A549 (cell line): ENCODE results near the gene PTPRK. TPM values are rescaled to one million over a fixed set of nuclear protein-coding genes. Genes with fewer than 3 reads are reported as not detected.

ENCODE experiments used
- ATAC-seq, 2 experiments: fragments of 200-7000 bp in 1 of 2; fragments of >200 bp in 1 of 2; cut with Nextera tagmentation in 1 of 2; cut with Tn5 transposase in 1 of 2; 3 replicates each; pipeline versions ENCODE4 v1.8.0 to v1.9.1; 2018 to 2020; ENCODE audit warnings: mild to moderate bottlenecking in 1 of 2, moderate library complexity in 1 of 2
- CTCF ChIA-PET: fragments of 300-600 bp; sonication (Branson Sonifier 250); formaldehyde crosslinking; extraction: SDS; loops from one replicate; lab custom pipeline; 2021; ENCODE audit warnings: antibody characterized with exemption, inconsistent platforms; lab: Yijun Ruan, JAX
- POLR2A ChIA-PET: fragments of 350-600 bp; formaldehyde crosslinking; extraction: SDS; loops from one replicate; lab custom pipeline; 2021; ENCODE audit warnings: antibody characterized with exemption, inconsistent platforms; lab: Yijun Ruan, JAX
- DNase-seq, 2 experiments: peaks; one replicate each; pipeline versions ENCODE4 v3.0.0 to v3.0.0-alpha.2; 2011 to 2016; ENCODE audit warnings: low read depth in 1 of 2, low spot score in 1 of 2
- FAIRE-seq: peaks from 2 replicates; lab custom pipeline; 2011; peaks lifted over from hg19 to GRCh38; lab: Jason Lieb, UNC
- H3K27ac ChIP-seq, 2 experiments: fragments of >200 bp; sonication (Bioruptor Twin); formaldehyde crosslinking; 3 replicates each; pipeline ENCODE4 v1.5.1; 2016 to 2017
- H3K4me1 ChIP-seq: fragments of >200 bp; sonication (Bioruptor Twin); formaldehyde crosslinking; 3 replicates; pipeline ENCODE4 v1.6.1; 2016
- H3K4me2 ChIP-seq: fragments of >200 bp; sonication (Bioruptor Twin); formaldehyde crosslinking; 3 replicates; pipeline ENCODE4 v1.6.1; 2016
- H3K4me3 ChIP-seq: fragments of >200 bp; sonication (Bioruptor Twin); formaldehyde crosslinking; 3 replicates; pipeline ENCODE4 v1.5.1; 2016
- H3K9me3 ChIP-seq: fragments of >200 bp; sonication (Bioruptor Twin); formaldehyde crosslinking; 3 replicates; pipeline ENCODE4 v1.6.1; 2016
- BHLHE40 ChIP-seq: IDR thresholded peaks from 2 replicates; pipeline ENCODE4 v1.6.1; 2012; ENCODE audit warnings: low read depth, low read length, inconsistent platforms
- CBX2 ChIP-seq: fragments of 200-600 bp; sonication (generic); IDR thresholded peaks from 2 replicates; pipeline ENCODE4 v1.6.1; 2016; ENCODE audit warnings: low read depth, mild to moderate bottlenecking, borderline replicate concordance
- CBX8 ChIP-seq: fragments of 200-600 bp; sonication (generic); IDR thresholded peaks from 2 replicates; pipeline ENCODE4 v1.6.1; 2016
- CEBPB ChIP-seq, 2 experiments: fragments of >200 bp in 1 of 2; sonication (Bioruptor Twin) in 1 of 2; formaldehyde crosslinking in 1 of 2; IDR thresholded peaks; 2 replicates each; pipeline ENCODE4 v1.6.1; 2012 to 2016
- CHD4 ChIP-seq: fragments of 200-600 bp; sonication (generic); IDR thresholded peaks from 2 replicates; pipeline ENCODE4 v1.6.1; 2016; ENCODE audit warnings: antibody characterized with exemption, mild to moderate bottlenecking, borderline replicate concordance
- EHF ChIP-seq: fragments of 250-450 bp; sonication (Bioruptor Pico); IDR thresholded peaks from 2 replicates; pipeline ENCODE4 v1.5.0; 2020; ENCODE audit warnings: mild to moderate bottlenecking
- EP300 ChIP-seq, 2 experiments: fragments of >200 bp; sonication (Bioruptor Twin); formaldehyde crosslinking; IDR thresholded peaks; 2 replicates in 1 of 2; 3 replicates in 1 of 2; pipeline ENCODE4 v1.6.1; 2016 to 2017
- ESRRA ChIP-seq: fragments of 150-350 bp; IDR thresholded peaks from 2 replicates; pipeline ENCODE4 v1.6.1; 2014; ENCODE audit warnings: mild to moderate bottlenecking, low read length, borderline replicate concordance
- FOSB ChIP-seq: fragments of 250-450 bp; sonication (Bioruptor Pico); IDR thresholded peaks from 2 replicates; pipeline ENCODE4 v1.5.0; 2020; ENCODE audit warnings: mild to moderate bottlenecking, moderate library complexity
- FOXS1 ChIP-seq: fragments of 250-450 bp; sonication (Bioruptor Pico); IDR thresholded peaks from 2 replicates; pipeline ENCODE4 v1.5.0; 2020; ENCODE audit warnings: mild to moderate bottlenecking, moderate library complexity
- GATA3 ChIP-seq: IDR thresholded peaks from 2 replicates; pipeline ENCODE4 v1.6.1; 2012; ENCODE audit warnings: borderline replicate concordance
- HMGXB4 ChIP-seq: fragments of 250-450 bp; sonication (Bioruptor Pico); IDR thresholded peaks from 2 replicates; pipeline ENCODE4 v1.5.0; 2021; ENCODE audit warnings: mild to moderate bottlenecking, moderate library complexity, borderline replicate concordance
- HOXB13 ChIP-seq: fragments of 250-450 bp; sonication (Bioruptor Pico); IDR thresholded peaks from 2 replicates; pipeline ENCODE4 v1.5.0; 2020; ENCODE audit warnings: low read depth, mild to moderate bottlenecking, moderate library complexity
- JUN ChIP-seq, 2 experiments: fragments of >200 bp; sonication (Bioruptor Twin); formaldehyde crosslinking; IDR thresholded peaks; 2 replicates in 1 of 2; 3 replicates in 1 of 2; pipeline ENCODE4 v1.6.1; 2016 to 2017
- KDM1A ChIP-seq: fragments of 200-600 bp; sonication (generic); IDR thresholded peaks from 2 replicates; pipeline ENCODE4 v1.6.1; 2016; ENCODE audit warnings: low read depth, mild to moderate bottlenecking
- MAX ChIP-seq: IDR thresholded peaks from 2 replicates; pipeline ENCODE4 v1.6.1; 2012
- MAZ ChIP-seq: fragments of 150-350 bp; IDR thresholded peaks from 2 replicates; pipeline ENCODE4 v1.6.1; 2014; ENCODE audit warnings: antibody characterized with exemption, low read depth, low read length, borderline replicate concordance
- MYC ChIP-seq: IDR thresholded peaks from 2 replicates; pipeline ENCODE4 v1.6.1; 2012; ENCODE audit warnings: mild to moderate bottlenecking, inconsistent platforms, low read length, improper control_type of control experiment, borderline replicate concordance
- NR3C1 ChIP-seq: fragments of >200 bp; sonication (Bioruptor Twin); formaldehyde crosslinking; IDR thresholded peaks from 3 replicates; pipeline ENCODE4 v1.6.1; 2017
- PHF8 ChIP-seq: fragments of 200-600 bp; sonication (generic); IDR thresholded peaks from 2 replicates; pipeline ENCODE4 v1.6.1; 2016; ENCODE audit warnings: low read depth, mild to moderate bottlenecking, antibody characterized with exemption, moderate library complexity, borderline replicate concordance
- POLR2A ChIP-seq: IDR thresholded peaks from 2 replicates; pipeline ENCODE4 v1.6.1; 2012; ENCODE audit warnings: mild to moderate bottlenecking, low read length
- RAD21 ChIP-seq, 2 experiments: fragments of >200 bp in 1 of 2; sonication (Bioruptor Twin) in 1 of 2; formaldehyde crosslinking in 1 of 2; IDR thresholded peaks in 1 of 2; conservative IDR thresholded peaks in 1 of 2; 2 replicates in 1 of 2; 3 replicates in 1 of 2; pipeline ENCODE4 v1.6.1; 2012 to 2018; ENCODE audit warnings: inconsistent platforms in 1 of 2
- RARB ChIP-seq: fragments of 250-450 bp; sonication (Bioruptor Pico); IDR thresholded peaks from 2 replicates; pipeline ENCODE4 v1.8.0; 2021; ENCODE audit warnings: mild to moderate bottlenecking, moderate library complexity
- RCOR1 ChIP-seq: fragments of 150-350 bp; IDR thresholded peaks from 2 replicates; pipeline ENCODE4 v1.6.1; 2014; ENCODE audit warnings: antibody characterized with exemption, low read length, low read depth
- RFX5 ChIP-seq: fragments of 450-650 bp; IDR thresholded peaks from 2 replicates; pipeline ENCODE4 v1.7.1; 2014; ENCODE audit warnings: antibody characterized with exemption, mild to moderate bottlenecking, moderate library complexity
- RNF2 ChIP-seq: fragments of 200-600 bp; sonication (generic); IDR thresholded peaks from 2 replicates; pipeline ENCODE4 v1.6.1; 2016; ENCODE audit warnings: low read depth, mild to moderate bottlenecking, antibody characterized with exemption, moderate library complexity, borderline replicate concordance
- SREBF2 ChIP-seq: fragments of 450-650 bp; IDR thresholded peaks from 2 replicates; pipeline ENCODE4 v1.6.1; 2014; ENCODE audit warnings: mild to moderate bottlenecking, moderate library complexity
- TP53 ChIP-seq: fragments of 250-450 bp; sonication (Bioruptor Pico); IDR thresholded peaks from 2 replicates; pipeline ENCODE4 v1.5.0; 2021; ENCODE audit warnings: mild to moderate bottlenecking, moderate library complexity
- ZNF302 ChIP-seq: fragments of 250-450 bp; sonication (Bioruptor Pico); IDR thresholded peaks from 2 replicates; pipeline ENCODE4 v1.9.0; 2021; ENCODE audit warnings: inconsistent platforms, mild to moderate bottlenecking, moderate library complexity
- WGBS: methylation state at CpG from one replicate; pipeline ENCODE4 v1.1.6; 2017; ENCODE audit errors: missing lambda C conversion rate; 5-methylcytosine and 5-hydroxymethylcytosine counted together
- polyA plus RNA-seq, 4 experiments: library from polyadenylated mRNA; depleted of rRNA in 3 of 4; stranded (reverse); fragments of >200 nt; fragmentation: RNase III in 1 of 4; extraction: RNeasy Plus Mini Kit Qiagen cat#74134 plus additional on column Dnase treatment in 1 of 4; gene quantifications; 2 replicates in 3 of 4; 3 replicates in 1 of 4; pipeline ENCODE4 v1.2.3, GENCODE V29; 2011 to 2017

The PTPRK gene
- polyA plus RNA-seq, 2 of the 4 experiments (the other 2 are of a cell fraction) = 14.4 to 16.1 TPM

DNA sequence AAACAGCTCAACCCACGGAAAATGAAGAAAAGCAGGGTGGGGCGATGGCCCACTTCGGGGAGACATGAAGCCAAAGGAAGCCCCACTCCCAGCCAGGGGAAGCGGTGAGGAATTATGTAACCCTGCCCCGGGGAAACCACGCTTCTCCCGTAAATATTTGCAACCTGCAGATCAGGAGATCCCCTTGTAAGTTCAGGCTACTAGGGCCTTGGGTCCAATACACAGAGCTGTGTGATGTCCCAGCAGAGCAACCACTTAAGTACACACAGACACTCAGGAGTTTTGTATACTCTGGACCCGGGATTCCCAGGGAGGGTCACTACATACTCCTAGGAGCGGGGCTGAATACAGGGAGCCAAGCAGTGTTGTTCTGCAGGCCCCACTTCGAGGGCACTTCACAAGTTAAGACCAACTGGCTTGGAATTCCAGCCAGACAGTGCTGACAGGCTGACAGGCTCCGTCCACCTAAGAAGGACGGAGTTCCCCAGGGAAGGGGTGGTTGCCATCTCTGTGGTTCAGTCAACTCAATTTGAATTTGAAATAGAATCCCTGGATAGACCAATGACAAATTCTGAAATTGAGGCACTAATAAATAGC lies 318.1 kb downstream of the PTPRK start:
- CTCF ChIA-PET = no interaction called here
- FAIRE-seq = no peak

DNA sequence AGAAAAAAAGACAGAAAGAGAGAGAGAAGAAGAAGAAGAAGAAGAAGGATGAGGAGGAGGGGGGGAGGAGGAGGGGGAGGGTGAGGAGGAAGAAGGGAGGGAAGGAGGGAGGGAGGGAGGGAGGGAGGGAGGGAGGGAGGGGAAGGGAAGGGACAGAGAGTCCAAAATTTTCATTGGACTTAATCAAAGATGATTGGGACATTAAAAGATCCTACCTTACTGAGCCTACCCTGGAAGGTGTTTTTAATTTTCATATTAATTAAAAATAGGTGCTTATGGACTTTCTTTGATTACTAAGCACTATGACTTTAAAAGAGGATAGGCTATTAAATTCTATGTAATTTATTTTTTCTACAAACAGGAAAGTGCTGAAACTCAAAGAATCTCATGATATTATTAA lies 319.6 kb downstream of the PTPRK start:
- FAIRE-seq (no peak), ATAC-seq (no peak), DNase-seq (no peak)
- no peaks in the 10 kb centered on the region for H3K4me1 ChIP-seq
- ChIA-PET CTCF (no interaction called here), POLR2A (no interaction called here)
- H3K27ac ChIP-seq = no peak overlapping the region
- no peaks in the 10 kb centered on the region for H3K9me3 ChIP-seq
- H3K4me3 ChIP-seq = no peak overlapping the region
- no peak overlapping the region for H3K4me2 ChIP-seq
- TF ChIP-seq CBX2 = no peak
- TF ChIP-seq ZNF302 (CRISPR knock-in tag) = no peak
- no peak for TF ChIP-seq JUN (IDR thresholded peaks at IDR 0.05)
- no peak for TF ChIP-seq MAZ

More for the DNA sequence above, 318.1 kb downstream of the PTPRK start:
- Histone ChIP-seq H3K4me1 (no peaks in the 10 kb centered on the region), H3K27ac (no peak overlapping the region), H3K4me2 (no peak overlapping the region), H3K9me3 (no peaks in the 10 kb centered on the region), H3K4me3 (no peak overlapping the region)
- POLR2A ChIA-PET = no interaction called here
- WGBS = 84% methylated on average over 12 of the region's 12 CpGs
- ATAC-seq (no peak), DNase-seq (no peak)
- TF ChIP-seq MYC (no peak), NR3C1 (no peak), RNF2 (no peak), SREBF2 (no peak), ZNF302 (CRISPR knock-in tag) (no peak), EHF (CRISPR knock-in tag) (no peak), CBX8 (no peak), RFX5 (no peak), HOXB13 (CRISPR knock-in tag) (no peak), POLR2A (no peak), HMGXB4 (CRISPR knock-in tag) (no peak), JUN (IDR thresholded peaks at IDR 0.05) (no peak), KDM1A (no peak), CEBPB (IDR thresholded peaks at IDR 0.05) (no peak), MAX (no peak), FOSB (CRISPR knock-in tag) (no peak), FOXS1 (CRISPR knock-in tag) (no peak), BHLHE40 (no peak), RAD21 (conservative IDR thresholded peaks at IDR 0.05 in 1 of 2, IDR thresholded peaks at IDR 0.05 in 1 of 2) (no peak), RCOR1 (no peak)
- TF ChIP-seq, all 56 proteins: peak for 0

DNA sequence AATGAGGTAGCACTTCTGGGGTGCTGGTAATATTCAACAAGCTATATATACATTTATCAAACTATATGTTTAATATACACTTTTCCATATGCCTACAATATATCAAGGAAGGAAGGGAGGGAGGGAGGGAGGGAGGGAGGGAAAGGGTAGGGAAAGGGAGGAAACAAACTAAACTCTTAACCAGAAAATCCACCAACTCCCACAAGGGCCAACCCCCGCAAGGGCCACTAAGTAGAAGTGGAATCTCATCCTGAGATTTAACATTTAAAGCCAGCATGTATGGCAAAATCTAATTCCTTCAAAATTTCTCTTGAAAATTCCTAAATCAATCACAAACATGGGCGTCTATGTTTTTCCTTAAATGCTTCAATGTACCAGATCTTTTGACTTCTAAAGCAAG lies 320.9 kb downstream of the PTPRK start:
- Histone ChIP-seq H3K4me2 (no peak overlapping the region), H3K4me1 (no peaks in the 10 kb centered on the region), H3K9me3 (no peaks in the 10 kb centered on the region), H3K4me3 (no peak overlapping the region), H3K27ac (no peak overlapping the region)
- FAIRE-seq (no peak), DNase-seq (no peak), ATAC-seq (no peak)
- WGBS = 90% methylated on average over 2 of the region's 2 CpGs
- no peak for TF ChIP-seq MYC
- no peak for TF ChIP-seq ZNF302 (CRISPR knock-in tag)
- TF ChIP-seq PHF8 = no peak
- no peak for TF ChIP-seq TP53 (CRISPR knock-in tag)
- no peak for TF ChIP-seq EP300 (IDR thresholded peaks at IDR 0.05)
- no peak for TF ChIP-seq RARB (CRISPR knock-in tag)
- TF ChIP-seq CHD4 = no peak
- no peak for TF ChIP-seq FOXS1 (CRISPR knock-in tag)
- no peak for TF ChIP-seq EHF (CRISPR knock-in tag)
- TF ChIP-seq GATA3 = no peak
- no peak for TF ChIP-seq ESRRA
- TF ChIP-seq RCOR1 = no peak
- ChIA-PET POLR2A (no interaction called here), CTCF (interaction anchor here (0.8 kb wide), 1 partner anchor 15 kb away, joined by 3 read pairs; no protein-coding TSS in a partner anchor)
